GM19438 (cell line): ENCODE data around the gene SPEN.

Experiments used
- ATAC-seq: cut with Tn5 transposase; IDR thresholded peaks from one replicate; pipeline ENCODE4 v1.9.1; 2021; ENCODE audit warnings: low read depth; ENCODE audit not compliant: unreplicated experiment

SPEN gene

GRCh38 chr1:15945011-15945831 is 97.7 kb downstream of the SPEN start:
- no peak for ATAC-seq

- ATAC-seq = no peak
Observed at GRCh38 chr1:15945832-15946448, 98.4 kb downstream of the SPEN start.

- ATAC-seq = no peak
Observed at GRCh38 chr1:15946571-15947381, 99.3 kb downstream of the SPEN start.

GRCh38 chr1:15947382-15948090 is 100.0 kb downstream of the SPEN start:
- no peak for ATAC-seq

GRCh38 chr1:15948091-15948591 is 100.6 kb downstream of the SPEN start:
- no peak for ATAC-seq

- ATAC-seq = peak; percentile 14
Observed at GRCh38 chr1:15948595-15949452, 101.3 kb downstream of the SPEN start.

- peak; percentile 85 for ATAC-seq
Observed at GRCh38 chr1:15949453-15950245, 102.1 kb downstream of the SPEN start.

- ATAC-seq = no peak
Observed at GRCh38 chr1:15950302-15950701, 102.8 kb downstream of the SPEN start.

- no peak for ATAC-seq
Observed at GRCh38 chr1:15950763-15951295, 103.3 kb downstream of the SPEN start.

- ATAC-seq = no peak
Observed at GRCh38 chr1:15951341-15952153, 104.0 kb downstream of the SPEN start.

GRCh38 chr1:15952317-15953258 is 105.1 kb downstream of the SPEN start:
- ATAC-seq = no peak

- no peak for ATAC-seq
Observed at GRCh38 chr1:15953294-15953771, 105.8 kb downstream of the SPEN start.

- ATAC-seq = no peak
Observed at GRCh38 chr1:15953791-15954241, 106.3 kb downstream of the SPEN start.

- ATAC-seq = no peak
Observed at GRCh38 chr1:15954316-15954715, 106.8 kb downstream of the SPEN start.

GRCh38 chr1:15955552-15955951 is 108.0 kb downstream of the SPEN start:
- ATAC-seq = no peak

GRCh38 chr1:15956150-15956549 is 108.6 kb downstream of the SPEN start:
- no peak for ATAC-seq
